ENCODE measurements around the gene APOL2. TPM values are rescaled to one million over a fixed set of nuclear protein-coding genes. Genes with fewer than 3 reads are reported as not detected.
"Not testable (repeated sequence)": the region's sequence is repeated elsewhere in the genome, so short reads cannot be mapped to it uniquely, and the experiment has no call there.

The APOL2 gene
- total RNA-seq, 1 donor from 2014 or later = 19.3 TPM

DNA sequence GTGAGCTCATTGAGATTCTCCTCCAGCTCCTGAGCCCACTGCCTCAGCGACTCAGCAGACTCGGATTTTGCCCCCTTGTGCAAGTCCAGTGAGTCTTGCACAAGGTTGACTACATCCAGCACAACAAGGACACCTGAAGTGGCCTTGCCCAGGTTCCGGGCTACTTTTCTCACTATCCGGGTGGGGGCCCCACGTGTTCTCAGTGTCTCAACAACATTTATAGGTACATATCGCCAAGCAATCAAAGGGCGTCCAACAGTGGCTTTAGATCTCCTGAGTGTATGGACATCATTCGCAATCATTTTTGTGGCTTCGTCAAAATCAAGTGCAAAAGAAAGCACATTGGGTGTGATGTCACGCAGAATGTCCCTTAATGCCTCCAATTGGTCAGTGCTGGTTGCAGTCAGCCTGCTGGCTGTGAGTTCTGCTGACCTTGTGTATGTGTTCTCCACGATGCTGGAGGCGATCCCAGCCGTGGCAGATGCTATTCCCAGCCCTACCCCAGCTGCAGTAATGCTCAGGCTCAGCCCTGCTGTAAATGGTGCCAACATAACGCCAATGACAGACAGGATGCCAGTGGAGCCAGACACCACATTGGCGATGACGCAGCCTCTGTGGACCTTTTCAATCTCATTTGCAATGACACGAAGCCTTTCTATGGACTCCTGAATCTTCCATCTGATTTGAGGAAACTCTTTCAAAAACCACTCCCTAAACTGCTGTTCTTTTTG, 48.1 kb downstream of the APOL2 start:
- Mint-ChIP-seq H3K4me3 (ENCODE audit: low read depth) (no peak overlapping the region), H3K27ac (no peak overlapping the region), H3K27me3 (peaks cover under 1% of the 10 kb centered on the region), H3K36me3 (ENCODE audit: insufficient read depth) (no peaks in the 10 kb centered on the region), H3K9me3 (ENCODE audit: low read depth) (no peaks in the 10 kb centered on the region), H3K4me1 (ENCODE audit: low read depth) (no peaks in the 10 kb centered on the region)
- DNase-seq (ENCODE audit: low spot score, unreplicated experiment) = no peak
- TF ChIP-seq, protein P1, sequence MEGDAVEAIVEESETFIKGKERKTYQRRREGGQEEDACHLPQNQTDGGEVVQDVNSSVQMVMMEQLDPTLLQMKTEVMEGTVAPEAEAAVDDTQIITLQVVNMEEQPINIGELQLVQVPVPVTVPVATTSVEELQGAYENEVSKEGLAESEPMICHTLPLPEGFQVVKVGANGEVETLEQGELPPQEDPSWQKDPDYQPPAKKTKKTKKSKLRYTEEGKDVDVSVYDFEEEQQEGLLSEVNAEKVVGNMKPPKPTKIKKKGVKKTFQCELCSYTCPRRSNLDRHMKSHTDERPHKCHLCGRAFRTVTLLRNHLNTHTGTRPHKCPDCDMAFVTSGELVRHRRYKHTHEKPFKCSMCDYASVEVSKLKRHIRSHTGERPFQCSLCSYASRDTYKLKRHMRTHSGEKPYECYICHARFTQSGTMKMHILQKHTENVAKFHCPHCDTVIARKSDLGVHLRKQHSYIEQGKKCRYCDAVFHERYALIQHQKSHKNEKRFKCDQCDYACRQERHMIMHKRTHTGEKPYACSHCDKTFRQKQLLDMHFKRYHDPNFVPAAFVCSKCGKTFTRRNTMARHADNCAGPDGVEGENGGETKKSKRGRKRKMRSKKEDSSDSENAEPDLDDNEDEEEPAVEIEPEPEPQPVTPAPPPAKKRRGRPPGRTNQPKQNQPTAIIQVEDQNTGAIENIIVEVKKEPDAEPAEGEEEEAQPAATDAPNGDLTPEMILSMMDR (IDR thresholded peaks at IDR 0.05; ENCODE audit: unreplicated experiment) = no peak

DNA sequence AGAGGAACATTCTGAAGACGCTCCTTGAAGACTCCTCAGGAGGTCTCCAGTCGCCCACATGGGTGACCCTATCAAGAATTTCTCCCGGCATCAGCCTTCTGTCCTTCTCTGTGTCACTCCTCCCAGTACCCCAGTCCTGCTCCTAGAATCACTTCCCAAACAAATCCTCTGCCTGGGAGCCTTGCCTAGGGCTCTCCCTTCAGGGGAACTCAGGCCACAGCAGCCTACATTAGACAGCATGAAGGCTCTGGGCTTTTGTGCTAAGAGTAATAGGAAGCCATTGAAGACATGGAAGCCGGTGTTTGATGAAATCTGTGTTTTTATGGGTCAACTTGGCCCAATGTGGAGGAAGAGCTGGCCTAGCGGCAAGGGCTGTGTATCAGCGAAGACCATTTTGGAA, 51.5 kb downstream of the APOL2 start:
- not testable (repeated sequence) for H3K27me3 Mint-ChIP-seq; DNase-seq (ENCODE audit: low spot score, unreplicated experiment); H3K4me1 Mint-ChIP-seq (ENCODE audit: low read depth); H3K27ac Mint-ChIP-seq; H3K4me3 Mint-ChIP-seq (ENCODE audit: low read depth); H3K9me3 Mint-ChIP-seq (ENCODE audit: low read depth); H3K36me3 Mint-ChIP-seq (ENCODE audit: insufficient read depth)

DNA sequence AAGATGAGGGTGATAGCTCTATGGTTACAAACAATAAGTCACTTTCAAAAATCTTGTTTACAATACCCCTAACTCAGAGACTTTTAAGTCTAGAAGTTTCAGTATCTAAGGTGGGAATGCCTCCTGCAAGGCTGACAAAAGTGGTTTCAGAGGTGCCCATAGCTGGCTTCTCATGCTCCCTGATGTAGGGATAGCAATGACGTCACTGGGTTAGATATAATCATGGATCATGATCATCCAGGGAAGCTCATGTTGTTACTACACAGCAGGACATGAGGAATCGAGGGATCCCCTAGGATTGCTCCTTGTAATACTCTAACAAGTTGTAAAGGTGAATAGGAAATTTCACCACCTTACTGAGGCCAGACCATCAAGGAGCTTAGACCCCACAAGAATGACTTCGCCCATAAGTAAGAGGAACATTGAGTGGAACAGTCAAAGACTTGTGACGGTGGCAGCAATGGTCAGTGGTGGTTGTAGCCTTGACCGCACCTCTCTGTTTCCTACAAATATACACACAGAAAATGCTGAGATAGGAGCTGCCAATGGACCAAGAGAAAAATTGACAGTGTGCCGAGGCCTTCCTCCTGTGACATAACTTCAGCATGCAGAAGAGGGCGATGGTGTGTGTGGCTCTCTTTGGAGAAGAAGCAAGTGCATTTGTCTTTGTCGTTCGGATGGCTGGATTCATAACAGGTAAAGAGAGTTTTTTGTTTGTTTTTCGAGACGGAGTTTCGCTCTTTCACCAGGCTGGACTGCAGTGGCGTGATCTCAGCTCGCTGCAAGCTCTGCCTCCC, 53.3 kb downstream of the APOL2 start:
- H3K4me3 Mint-ChIP-seq (ENCODE audit: low read depth) = no peak overlapping the region

DNA sequence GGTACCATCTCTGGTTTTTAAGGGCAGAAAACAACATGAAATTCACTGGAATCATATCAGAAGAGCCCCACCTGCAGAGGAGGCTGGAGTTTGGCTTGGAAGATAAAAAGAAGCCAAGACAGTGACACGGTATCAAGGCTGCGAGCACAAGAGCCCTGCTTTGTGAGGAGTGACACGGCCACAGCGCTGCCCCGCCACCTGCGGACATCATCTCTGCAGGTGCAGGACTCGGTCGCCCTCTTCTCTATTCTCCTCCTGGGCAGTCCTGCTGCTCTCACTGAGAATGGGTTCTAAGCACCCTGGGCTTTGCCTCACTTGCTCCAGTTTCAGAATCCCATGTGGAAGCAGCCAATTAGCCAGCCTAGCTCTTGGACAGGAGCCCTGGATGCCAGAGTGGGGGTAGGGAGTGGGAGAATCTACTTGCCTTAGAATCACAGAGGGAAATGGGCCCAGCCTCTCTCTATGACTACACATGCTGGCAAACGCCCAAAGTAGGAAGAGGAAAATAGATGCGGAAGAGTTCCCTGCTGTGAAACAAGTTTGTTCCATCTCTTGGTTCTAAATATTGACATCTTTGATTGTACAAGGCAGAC, 54.8 kb downstream of the APOL2 start:
- TF ChIP-seq, protein P1 (IDR thresholded peaks at IDR 0.05; ENCODE audit: unreplicated experiment) = no peak
- no peak for DNase-seq (ENCODE audit: low spot score, unreplicated experiment)
- H3K27me3 Mint-ChIP-seq = peaks cover 8% of the 10 kb centered on the region
- no peak overlapping the region for H3K27ac Mint-ChIP-seq
- peaks cover 6% of the 10 kb centered on the region for H3K4me1 Mint-ChIP-seq (ENCODE audit: low read depth)
- no peaks in the 10 kb centered on the region for H3K36me3 Mint-ChIP-seq (ENCODE audit: insufficient read depth)
- no peaks in the 10 kb centered on the region for H3K9me3 Mint-ChIP-seq (ENCODE audit: low read depth)
- no peak overlapping the region for H3K4me3 Mint-ChIP-seq (ENCODE audit: low read depth)

More for the DNA sequence above, 53.3 kb downstream of the APOL2 start:
- H3K27ac Mint-ChIP-seq = no peak overlapping the region
- H3K9me3 Mint-ChIP-seq (ENCODE audit: low read depth) = no peaks in the 10 kb centered on the region
- TF ChIP-seq, protein P1 (IDR thresholded peaks at IDR 0.05; ENCODE audit: unreplicated experiment) = no peak
- DNase-seq (ENCODE audit: low spot score, unreplicated experiment) = no peak
- H3K4me1 Mint-ChIP-seq (ENCODE audit: low read depth) = peaks cover 6% of the 10 kb centered on the region
- H3K36me3 Mint-ChIP-seq (ENCODE audit: insufficient read depth) = no peaks in the 10 kb centered on the region
- H3K27me3 Mint-ChIP-seq = peaks cover 8% of the 10 kb centered on the region

DNA sequence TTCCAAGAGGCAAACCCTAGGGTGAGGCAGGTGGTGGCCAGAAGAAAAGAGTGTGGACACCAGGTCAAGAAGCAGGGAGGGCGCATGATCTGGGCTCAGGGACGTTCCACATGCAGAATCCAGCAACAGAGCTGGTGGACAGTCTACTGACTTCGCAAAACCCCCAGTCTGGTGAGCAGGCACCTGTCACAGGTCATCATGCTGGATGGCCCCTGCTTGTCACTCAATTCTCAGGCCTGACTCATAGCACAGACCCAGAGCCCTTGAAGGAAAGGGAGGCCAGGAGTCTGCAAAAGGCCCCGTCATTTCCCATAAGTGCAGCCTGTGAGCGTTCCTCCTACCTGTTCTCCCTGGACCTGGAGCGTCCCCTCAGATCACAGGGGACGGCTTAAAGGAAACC, 55.9 kb downstream of the APOL2 start:
- no peak overlapping the region for H3K4me3 Mint-ChIP-seq (ENCODE audit: low read depth)
- H3K36me3 Mint-ChIP-seq (ENCODE audit: insufficient read depth) = no peaks in the 10 kb centered on the region
- peaks cover 8% of the 10 kb centered on the region for H3K27me3 Mint-ChIP-seq
- no peak for DNase-seq (ENCODE audit: low spot score, unreplicated experiment)
- H3K4me1 Mint-ChIP-seq (ENCODE audit: low read depth) = peaks cover 6% of the 10 kb centered on the region
- no peaks in the 10 kb centered on the region for H3K9me3 Mint-ChIP-seq (ENCODE audit: low read depth)
- TF ChIP-seq, protein P1 (IDR thresholded peaks at IDR 0.05; ENCODE audit: unreplicated experiment) = no peak
- no peak overlapping the region for H3K27ac Mint-ChIP-seq

Data from progenitor cell of endocrine pancreas (in vitro differentiated cells).